Prostate gland (tissue), 2 donors: ENCODE data around the gene ANKRD13D.
A peak's percentile ranks its signal among the peaks of the same experiment; 100 is the strongest.

ENCODE experiments used
- CTCF ChIP-seq, 4 experiments: fragments of 200-600 bp in 2 of 4; fragments of 450-650 bp in 2 of 4; sonication (generic) in 2 of 4; IDR thresholded peaks; 1 replicate in 3 of 4; 2 replicates in 1 of 4; pipeline ENCODE4 v1.5.1; 2016 to 2019; ENCODE audit warnings: antibody characterized with exemption in 4 of 4, mild to moderate bottlenecking in 2 of 4, moderate library complexity in 2 of 4
- POLR2A ChIP-seq: fragments of 450-650 bp; IDR thresholded peaks from one replicate; pipeline ENCODE4 v1.6.1; 2016; ENCODE audit warnings: antibody characterized with exemption, mild to moderate bottlenecking
- POLR2AphosphoS5 ChIP-seq: sonication (generic); formaldehyde crosslinking; IDR thresholded peaks from one replicate; pipeline ENCODE4 v1.6.1; 2017; ENCODE audit warnings: antibody characterized with exemption

GRCh38 chr11:67345247-67345919, 56.3 kb downstream of the ANKRD13D start:
- TF ChIP-seq CTCF (IDR thresholded peaks at IDR 0.05) (no peak), POLR2AphosphoS5 (peak; percentile 79), POLR2A (peak; percentile 7)
